Measurements from ENCODE around the gene RAC3. TPM values are rescaled to one million over a fixed set of nuclear protein-coding genes. Genes with fewer than 3 reads are reported as not detected.

RAC3 gene
- total and polyA plus RNA-seq, 10 donors = 0.60 to 3.4 (median 1.1) TPM; not detected in 2

DNA sequence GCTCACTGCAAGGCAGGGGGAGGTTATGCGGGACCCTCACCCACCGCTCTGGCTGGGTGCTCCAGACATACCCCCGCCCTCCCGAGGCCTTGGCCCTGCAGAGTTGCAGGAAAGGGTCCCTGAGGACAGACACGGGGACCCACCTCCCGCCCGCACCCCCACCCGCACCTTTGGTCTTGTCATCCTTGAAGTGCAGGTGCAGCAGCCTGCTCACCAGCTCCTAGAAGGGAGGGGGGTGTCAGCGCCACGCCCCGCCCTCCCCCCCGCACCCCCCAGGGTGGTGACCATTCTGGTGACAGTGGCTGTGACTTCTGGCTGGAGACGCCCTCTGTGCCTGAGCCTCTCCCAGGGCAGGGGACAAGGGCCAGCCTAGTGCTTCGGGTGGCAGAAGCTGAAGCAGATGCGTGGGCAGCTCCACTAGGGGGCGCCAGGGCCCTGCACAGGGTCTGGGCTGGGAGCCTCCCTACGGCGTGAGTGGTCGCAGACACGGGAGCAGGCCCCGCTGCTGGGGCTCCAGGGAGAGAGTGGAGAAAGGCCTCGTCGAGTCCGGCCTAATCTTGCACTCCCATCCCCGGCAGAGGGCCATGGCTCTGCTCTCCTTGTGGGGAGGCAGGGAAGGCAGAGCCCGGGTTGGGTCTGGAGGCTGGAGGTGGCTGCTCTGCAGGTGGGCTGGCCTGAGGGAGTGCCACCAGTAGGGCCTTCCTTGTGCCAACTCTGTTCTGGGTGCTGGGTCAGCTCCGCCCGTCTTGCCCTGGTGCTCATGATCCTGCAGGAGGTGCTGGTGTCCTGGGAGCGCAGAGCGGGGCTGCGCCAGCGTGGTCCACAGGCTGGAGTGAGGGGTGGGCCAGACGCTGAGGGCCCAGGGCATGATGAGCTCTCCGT lies 11.5 kb upstream of the RAC3 start:
- Histone ChIP-seq H3K4me3 (no peak overlapping the region), H3K9me3 (no peaks in the 10 kb centered on the region), H3K36me3 (peaks cover 0 to 33% (median 8%) of the 10 kb centered on the region in 6 donors), H3K4me1 (peaks cover 25 to 51% (median 36%) of the 10 kb centered on the region in 6 donors), H3K27me3 (replicated peaks in 1 of 7) (no peaks in the 10 kb centered on the region), H3K27ac (no peak overlapping the region)
- intact Hi-C loops (cut with DNase I; ENCODE audit: low total_unique reads) = loop anchor here (5.0 kb wide), 1 partner anchor 63 kb away; no protein-coding TSS in a partner anchor
- TF ChIP-seq, protein P1, sequence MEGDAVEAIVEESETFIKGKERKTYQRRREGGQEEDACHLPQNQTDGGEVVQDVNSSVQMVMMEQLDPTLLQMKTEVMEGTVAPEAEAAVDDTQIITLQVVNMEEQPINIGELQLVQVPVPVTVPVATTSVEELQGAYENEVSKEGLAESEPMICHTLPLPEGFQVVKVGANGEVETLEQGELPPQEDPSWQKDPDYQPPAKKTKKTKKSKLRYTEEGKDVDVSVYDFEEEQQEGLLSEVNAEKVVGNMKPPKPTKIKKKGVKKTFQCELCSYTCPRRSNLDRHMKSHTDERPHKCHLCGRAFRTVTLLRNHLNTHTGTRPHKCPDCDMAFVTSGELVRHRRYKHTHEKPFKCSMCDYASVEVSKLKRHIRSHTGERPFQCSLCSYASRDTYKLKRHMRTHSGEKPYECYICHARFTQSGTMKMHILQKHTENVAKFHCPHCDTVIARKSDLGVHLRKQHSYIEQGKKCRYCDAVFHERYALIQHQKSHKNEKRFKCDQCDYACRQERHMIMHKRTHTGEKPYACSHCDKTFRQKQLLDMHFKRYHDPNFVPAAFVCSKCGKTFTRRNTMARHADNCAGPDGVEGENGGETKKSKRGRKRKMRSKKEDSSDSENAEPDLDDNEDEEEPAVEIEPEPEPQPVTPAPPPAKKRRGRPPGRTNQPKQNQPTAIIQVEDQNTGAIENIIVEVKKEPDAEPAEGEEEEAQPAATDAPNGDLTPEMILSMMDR (IDR thresholded peaks at IDR 0.05 in 8 of 11, conservative IDR thresholded peaks at IDR 0.05 in 3 of 11) = peak; percentile 13 to 85 (median 65)
- no peak for TF ChIP-seq POLR2A (IDR thresholded peaks at IDR 0.05)
- TF ChIP-seq POLR2AphosphoS5 (IDR thresholded peaks at IDR 0.05) = peak in 1 of 3 donors; percentile 56
- WGBS, 5 donors = 69 to 79% (median 74%) methylated on average over 16 to 34 of the region's 34 CpGs
- peak; percentile 92 for DNase-seq

DNA sequence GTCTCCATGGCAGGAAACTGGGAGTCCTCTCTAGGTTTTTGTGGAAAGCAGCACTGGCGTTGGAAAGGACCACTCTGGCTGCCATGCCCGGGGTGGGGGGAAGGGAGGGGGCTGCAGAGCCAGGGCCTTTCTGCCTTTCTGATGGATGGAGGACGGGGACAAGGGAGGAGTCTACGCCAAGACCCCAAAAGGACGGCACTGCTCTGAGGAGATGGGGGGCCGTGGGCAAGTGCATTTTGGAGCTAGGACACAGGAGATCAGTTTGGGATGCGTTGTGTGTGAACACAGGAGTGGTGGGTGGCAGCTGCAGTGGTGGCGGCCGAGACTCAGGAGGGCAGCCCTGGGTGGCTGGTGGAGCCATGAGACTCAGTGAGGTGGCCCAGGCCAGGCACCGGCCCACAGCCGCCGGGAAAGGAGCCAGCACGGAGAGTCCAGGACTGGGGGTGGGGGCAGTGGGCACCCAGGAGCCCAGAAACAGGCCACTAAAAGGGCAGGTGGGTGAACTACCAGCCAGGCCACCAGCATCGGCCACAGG lies 10.8 kb upstream of the RAC3 start:
- H3K4me3 ChIP-seq = no peak overlapping the region
- H3K9me3 ChIP-seq = no peaks in the 10 kb centered on the region
- DNase-seq = no peak
- TF ChIP-seq, protein P1 (IDR thresholded peaks at IDR 0.05 in 8 of 11, conservative IDR thresholded peaks at IDR 0.05 in 3 of 11) = no peak
- TF ChIP-seq POLR2AphosphoS5 (IDR thresholded peaks at IDR 0.05) (peak in 1 of 3 donors; percentile 1), POLR2A (IDR thresholded peaks at IDR 0.05) (no peak)
- H3K36me3 ChIP-seq = peaks cover 0 to 34% (median 8%) of the 10 kb centered on the region in 6 donors
- 86 to 95% (median 90%) methylated on average over 10 to 14 of the region's 14 CpGs for WGBS, 5 donors
- H3K4me1 ChIP-seq = peaks cover 25 to 55% (median 36%) of the 10 kb centered on the region in 6 donors
- no peaks in the 10 kb centered on the region for H3K27me3 ChIP-seq (replicated peaks in 1 of 7)
- intact Hi-C loops (cut with DNase I; ENCODE audit: low total_unique reads) = loop anchor here (5.0 kb wide), 1 partner anchor 63 kb away; no protein-coding TSS in a partner anchor
- no peak overlapping the region for H3K27ac ChIP-seq

DNA sequence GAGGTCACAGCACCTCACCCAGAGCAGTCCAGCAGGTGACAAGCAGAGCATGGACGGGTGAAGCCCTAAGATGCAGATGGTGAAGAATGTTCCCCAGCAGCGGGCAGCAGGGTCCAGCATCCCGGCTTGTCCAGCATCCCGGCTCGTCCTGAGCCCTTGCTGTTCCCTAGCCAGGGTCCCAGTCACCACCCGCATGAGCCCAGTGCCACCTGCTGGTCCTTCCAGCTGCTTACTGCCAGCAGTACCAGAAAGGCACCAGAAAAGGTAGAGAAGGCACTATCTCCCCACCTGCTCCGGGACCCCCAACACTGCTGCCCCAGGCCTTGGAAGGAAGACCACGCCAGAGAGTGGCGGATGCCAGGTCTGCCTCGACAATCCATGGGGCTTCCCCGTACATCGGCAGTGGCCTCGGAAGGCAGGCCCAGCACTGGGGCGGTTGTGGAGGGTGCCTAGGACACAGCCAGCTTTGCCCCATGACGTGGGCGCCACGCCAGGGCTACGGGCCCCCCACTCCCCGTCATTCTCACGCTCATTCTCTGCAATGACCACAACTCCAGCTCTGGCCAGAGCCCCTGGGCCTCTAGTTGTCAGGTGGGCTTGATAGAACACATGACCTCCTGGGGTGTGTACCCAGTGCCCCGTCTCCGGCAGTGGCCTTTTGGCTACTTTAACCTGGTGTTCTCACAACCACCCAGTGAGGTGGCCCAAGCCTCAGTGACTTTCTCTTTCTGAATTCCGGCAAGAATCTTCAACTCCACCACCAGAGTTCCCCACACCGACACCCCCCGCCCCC lies 10.2 kb upstream of the RAC3 start:
- Histone ChIP-seq H3K4me1 (peaks cover 25 to 55% (median 36%) of the 10 kb centered on the region in 6 donors), H3K9me3 (no peaks in the 10 kb centered on the region), H3K4me3 (peak overlapping the region in 5 of 8 donors; percentile 87 to 99 (median 88)), H3K27me3 (replicated peaks in 1 of 7) (no peaks in the 10 kb centered on the region), H3K36me3 (peaks cover 0 to 39% (median 8%) of the 10 kb centered on the region in 6 donors), H3K27ac (peak overlapping the region in 1 of 8 donors; percentile 88)
- TF ChIP-seq POLR2A (IDR thresholded peaks at IDR 0.05) (no peak), POLR2AphosphoS5 (IDR thresholded peaks at IDR 0.05) (peak in 1 of 3 donors; percentile 37)
- TF ChIP-seq, protein P1 (IDR thresholded peaks at IDR 0.05 in 8 of 11, conservative IDR thresholded peaks at IDR 0.05 in 3 of 11) = peak; percentile 47 to 80 (median 64)
- intact Hi-C loops (cut with DNase I; ENCODE audit: low total_unique reads) = loop anchor here (5.0 kb wide), 1 partner anchor 64 kb away; no protein-coding TSS in a partner anchor
- no peak for DNase-seq
- 35 to 55% (median 40%) methylated on average over 21 to 25 of the region's 25 CpGs for WGBS, 5 donors
